Measurements from ENCODE around the gene SLC48A1.
"Not testable (repeated sequence)": the region's sequence is repeated elsewhere in the genome, so short reads cannot be mapped to it uniquely, and the experiment has no call there.

The SLC48A1 gene

GRCh38 chr12:47808050-47808449 lies 35.0 kb downstream of the SLC48A1 start:
- TF ChIP-seq FOXP2 (optimal IDR thresholded peaks at IDR 0.05; ENCODE audit: control extremely low read depth, extremely low read length, insufficient read depth) (no peak), EZH2 (IDR thresholded peaks at IDR 0.05) (no peak), POLR2AphosphoS5 (IDR thresholded peaks at IDR 0.05; ENCODE audit: borderline replicate concordance, low read depth, low read length) (no peak)
- no peaks in the 10 kb centered on the region for H3K9me3 ChIP-seq (ENCODE audit: low read depth, low read length)
- no peak for DNase-seq (ENCODE audit: low read depth, low spot score)
- no peaks in the 10 kb centered on the region; the same call in 1 of the 2 replicates for H3K36me3 ChIP-seq (ENCODE audit: insufficient read depth, low read length)
- H3K4me3 ChIP-seq, result no peak overlapping the region
- H3K9ac ChIP-seq (ENCODE audit: insufficient read length), result no peak overlapping the region
- H3K27ac ChIP-seq, result no peak overlapping the region

DNA sequence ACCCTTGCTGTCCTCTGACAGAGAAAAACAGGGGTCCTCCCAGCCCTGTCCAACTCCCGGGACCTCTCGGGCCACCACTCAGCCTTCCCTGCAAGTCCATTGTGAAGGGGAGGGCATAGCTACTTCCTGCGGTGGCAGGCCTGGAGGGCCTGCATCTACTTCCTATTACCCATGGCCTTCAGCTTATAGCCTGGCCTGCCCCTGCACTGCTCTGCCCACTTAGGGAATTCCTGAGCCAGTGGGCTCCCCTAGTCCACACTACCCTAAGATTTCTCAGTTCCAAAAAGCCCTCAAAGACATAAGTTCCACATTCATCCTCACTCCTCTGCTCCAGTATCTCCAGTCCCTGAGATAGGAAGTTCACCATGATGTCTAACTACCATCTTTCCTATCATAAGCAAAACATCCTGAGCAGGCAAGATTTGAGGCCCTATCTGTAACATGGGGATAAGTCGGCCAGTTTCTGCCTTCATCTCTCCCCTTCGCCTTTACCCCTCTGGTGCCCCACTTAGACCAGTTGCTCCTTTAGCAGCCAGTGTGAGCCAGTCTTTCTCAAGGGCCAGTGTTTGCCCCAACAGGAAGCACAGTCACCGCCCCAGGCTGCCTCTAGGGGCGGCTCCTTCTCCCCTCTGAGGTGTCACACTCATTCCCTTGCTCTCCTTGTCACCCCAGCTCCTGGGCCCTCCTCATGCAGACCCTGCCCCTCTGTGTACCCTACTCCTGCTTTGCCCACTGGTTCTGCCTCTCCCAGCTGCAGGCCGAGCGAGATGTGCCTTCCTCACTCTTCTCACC lies 35.7 kb downstream of the SLC48A1 start:
- Histone ChIP-seq H3K27ac (no peak overlapping the region), H3K9me3 (ENCODE audit: low read depth, low read length) (no peaks in the 10 kb centered on the region), H3K36me3 (ENCODE audit: insufficient read depth, low read length) (no peaks in the 10 kb centered on the region; the same call in 1 of the 2 replicates), H3K4me3 (no peak overlapping the region), H3K9ac (ENCODE audit: insufficient read length) (no peak overlapping the region)
- no peak for DNase-seq (ENCODE audit: low read depth, low spot score)
- TF ChIP-seq EZH2 (IDR thresholded peaks at IDR 0.05) (no peak), POLR2AphosphoS5 (IDR thresholded peaks at IDR 0.05; ENCODE audit: borderline replicate concordance, low read depth, low read length) (no peak), FOXP2 (optimal IDR thresholded peaks at IDR 0.05; ENCODE audit: control extremely low read depth, extremely low read length, insufficient read depth) (no peak)

DNA sequence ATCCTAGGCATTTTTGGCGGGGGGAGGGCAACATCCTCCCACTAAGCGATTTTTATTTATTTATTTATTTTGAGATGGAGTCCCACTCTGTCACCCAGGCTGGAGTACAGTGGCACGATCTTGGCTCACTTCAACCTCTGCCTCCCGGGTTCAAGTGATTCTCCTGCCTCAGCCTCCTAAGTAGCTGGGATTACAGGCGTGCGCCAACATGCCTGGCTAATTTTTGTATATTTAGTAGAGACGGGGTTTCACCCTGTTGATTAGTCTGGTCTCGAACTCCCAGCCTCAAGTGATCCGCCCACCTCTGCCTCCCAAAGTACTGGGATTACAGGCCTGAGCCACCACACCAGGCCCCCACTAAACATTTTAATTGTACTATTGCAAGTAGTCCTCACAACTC lies 36.5 kb downstream of the SLC48A1 start:
- not testable (repeated sequence) for DNase-seq (ENCODE audit: low read depth, low spot score); H3K27ac ChIP-seq; H3K9ac ChIP-seq (ENCODE audit: insufficient read length); H3K9me3 ChIP-seq (ENCODE audit: low read depth, low read length); H3K36me3 ChIP-seq (ENCODE audit: insufficient read depth, low read length); H3K4me3 ChIP-seq

DNA sequence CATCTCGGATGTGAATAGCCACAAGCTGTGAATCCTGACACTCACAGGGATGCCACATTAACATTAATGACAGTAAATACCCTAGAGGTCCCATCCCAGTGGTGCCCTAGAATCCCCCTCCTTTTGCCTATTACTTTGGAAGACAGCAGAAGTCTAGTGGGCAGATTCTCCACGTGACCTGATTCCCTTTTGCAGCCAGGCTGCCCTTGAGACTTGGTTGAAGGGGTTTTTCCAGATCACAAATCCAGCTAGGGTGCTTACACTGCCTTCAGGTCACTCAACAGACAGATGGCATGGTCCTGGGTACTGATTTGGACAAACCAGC lies 38.0 kb downstream of the SLC48A1 start:
- DNase-seq (ENCODE audit: low read depth, low spot score), result no peak
- H3K36me3 ChIP-seq (ENCODE audit: insufficient read depth, low read length), result no peaks in the 10 kb centered on the region
- no peaks in the 10 kb centered on the region for H3K9me3 ChIP-seq (ENCODE audit: low read depth, low read length)
- H3K9ac ChIP-seq (ENCODE audit: insufficient read length), result no peak overlapping the region
- H3K27ac ChIP-seq, result no peak overlapping the region
- TF ChIP-seq POLR2AphosphoS5 (IDR thresholded peaks at IDR 0.05; ENCODE audit: borderline replicate concordance, low read depth, low read length) (no peak), EZH2 (IDR thresholded peaks at IDR 0.05) (no peak), FOXP2 (optimal IDR thresholded peaks at IDR 0.05; ENCODE audit: control extremely low read depth, extremely low read length, insufficient read depth) (no peak)
- H3K4me3 ChIP-seq, result peak overlapping the region; percentile 27; the same call in 1 of the 2 replicates

GRCh38 chr12:47811581-47812484 lies 38.8 kb downstream of the SLC48A1 start:
- Histone ChIP-seq H3K36me3 (ENCODE audit: insufficient read depth, low read length) (no peaks in the 10 kb centered on the region), H3K9me3 (ENCODE audit: low read depth, low read length) (no peaks in the 10 kb centered on the region), H3K4me3 (peak overlapping the region; percentile 74), H3K9ac (ENCODE audit: insufficient read length) (peak overlapping the region; percentile 40), H3K27ac (peak overlapping the region; percentile 87)
- no peak for DNase-seq (ENCODE audit: low read depth, low spot score)
- TF ChIP-seq FOXP2 (optimal IDR thresholded peaks at IDR 0.05; ENCODE audit: control extremely low read depth, extremely low read length, insufficient read depth) (no peak), POLR2AphosphoS5 (IDR thresholded peaks at IDR 0.05; ENCODE audit: borderline replicate concordance, low read depth, low read length) (no peak)

GRCh38 chr12:47812797-47813510 lies 39.9 kb downstream of the SLC48A1 start:
- peak overlapping the region; percentile 87 for H3K27ac ChIP-seq
- H3K9me3 ChIP-seq (ENCODE audit: low read depth, low read length), result no peaks in the 10 kb centered on the region
- H3K36me3 ChIP-seq (ENCODE audit: insufficient read depth, low read length), result no peaks in the 10 kb centered on the region
- no peak for DNase-seq (ENCODE audit: low read depth, low spot score)
- TF ChIP-seq EZH2 (IDR thresholded peaks at IDR 0.05), result no peak
- TF ChIP-seq POLR2AphosphoS5 (IDR thresholded peaks at IDR 0.05; ENCODE audit: borderline replicate concordance, low read depth, low read length), result no peak
- TF ChIP-seq FOXP2 (optimal IDR thresholded peaks at IDR 0.05; ENCODE audit: control extremely low read depth, extremely low read length, insufficient read depth), result peak; percentile 39
- peak overlapping the region; percentile 40 for H3K9ac ChIP-seq (ENCODE audit: insufficient read length)
- H3K4me3 ChIP-seq, result peak overlapping the region; percentile 74

GRCh38 chr12:47813511-47814196 lies 40.6 kb downstream of the SLC48A1 start:
- Histone ChIP-seq H3K9ac (ENCODE audit: insufficient read length) (peak overlapping the region; percentile 28), H3K4me3 (peak overlapping the region; percentile 74), H3K9me3 (ENCODE audit: low read depth, low read length) (no peaks in the 10 kb centered on the region), H3K27ac (peak overlapping the region; percentile 87), H3K36me3 (ENCODE audit: insufficient read depth, low read length) (no peaks in the 10 kb centered on the region)
- DNase-seq (ENCODE audit: low read depth, low spot score), result no peak
- TF ChIP-seq POLR2AphosphoS5 (IDR thresholded peaks at IDR 0.05; ENCODE audit: borderline replicate concordance, low read depth, low read length), result no peak
- TF ChIP-seq FOXP2 (optimal IDR thresholded peaks at IDR 0.05; ENCODE audit: control extremely low read depth, extremely low read length, insufficient read depth), result no peak
- TF ChIP-seq EZH2 (IDR thresholded peaks at IDR 0.05), result no peak
